H1 (cell line): ENCODE results near the gene ADCK2. TPM values are rescaled to one million over a fixed set of nuclear protein-coding genes. Genes with fewer than 3 reads are reported as not detected.

Experiments used
- CTCF ChIA-PET: fragments of 300-600 bp; sonication (Branson Sonifier 250); formaldehyde crosslinking; loops from one replicate; lab custom pipeline; 2021; ENCODE audit not compliant: partially characterized antibody; lab: Charles Lee
- POLR2A ChIA-PET: fragments of 300-600 bp; sonication (Branson Sonifier 250); formaldehyde crosslinking; loops from one replicate; lab custom pipeline; 2021; ENCODE audit warnings: inconsistent platforms; ENCODE audit not compliant: partially characterized antibody; lab: Charles Lee
- DNase-seq, 2 experiments: peaks; one replicate each; pipeline versions ENCODE4 v3.0.0 to v3.0.0-alpha.2; 2010 to 2022; ENCODE audit warnings: low spot score in 2 of 2, low read depth in 1 of 2, mixed read lengths in 1 of 2
- FAIRE-seq: peaks from 2 replicates; lab custom pipeline; 2011; peaks lifted over from hg19 to GRCh38; lab: Jason Lieb, UNC
- H2AFZ ChIP-seq: 2 replicates; pipeline ENCODE4 v1.8.1; 2012; ENCODE audit warnings: low read length, inconsistent platforms
- H2AK5ac ChIP-seq: 2 replicates; pipeline ENCODE4 v1.6.1; 2013; ENCODE audit warnings: low read depth, low read length
- H2BK120ac ChIP-seq: replicated peaks from 2 replicates; pipeline ENCODE3; 2013; ENCODE audit warnings: low read depth, low read length, inconsistent platforms
- H2BK12ac ChIP-seq: 2 replicates; pipeline ENCODE4 v1.6.1; 2013; ENCODE audit warnings: low read depth, low read length
- H2BK15ac ChIP-seq: 2 replicates; pipeline ENCODE4 v1.6.1; 2013; ENCODE audit warnings: low read length
- H2BK20ac ChIP-seq: 2 replicates; pipeline ENCODE4 v1.6.1; 2013; ENCODE audit warnings: low read length
- H2BK5ac ChIP-seq: 2 replicates; pipeline ENCODE4 v1.6.1; 2013; ENCODE audit warnings: low read depth, low read length
- H3K14ac ChIP-seq: 2 replicates; pipeline ENCODE4 v1.6.1; 2013; ENCODE audit warnings: inconsistent platforms; ENCODE audit not compliant: insufficient read length
- H3K18ac ChIP-seq: 2 replicates; pipeline ENCODE4 v1.6.1; 2013; ENCODE audit warnings: low read length; ENCODE audit errors: extremely low read depth
- H3K23ac ChIP-seq: 2 replicates; pipeline ENCODE4 v1.6.1; 2013; ENCODE audit warnings: inconsistent platforms; ENCODE audit not compliant: insufficient read length
- H3K23me2 ChIP-seq: 2 replicates; pipeline ENCODE4 v1.6.1; 2013; ENCODE audit warnings: low read depth, low read length
- H3K27ac ChIP-seq: 2 replicates; pipeline ENCODE4 v1.6.1; 2011; ENCODE audit warnings: low read depth, low read length, inconsistent platforms
- H3K27me3 ChIP-seq, 4 experiments: replicated peaks in 1 of 4; 1 replicate in 1 of 4; 2 replicates in 3 of 4; pipeline versions ENCODE4 v1.6.1 to v1.8.1; 2011 to 2013; ENCODE audit warnings: low read length in 3 of 4, mild to moderate bottlenecking in 3 of 4, inconsistent platforms in 2 of 4, mixed read lengths in 2 of 4, moderate library complexity in 1 of 4; ENCODE audit not compliant: control insufficient read depth in 3 of 4, insufficient read depth in 3 of 4; ENCODE audit errors: extremely low read depth in 1 of 4
- H3K36me3 ChIP-seq, 4 experiments: 2 replicates each; pipeline versions ENCODE4 v1.6.1 to v1.8.1; 2011 to 2013; ENCODE audit warnings: mild to moderate bottlenecking in 4 of 4, low read length in 3 of 4, moderate library complexity in 2 of 4, control low read depth in 1 of 4, inconsistent platforms in 1 of 4; ENCODE audit not compliant: insufficient read depth in 4 of 4, control insufficient read depth in 2 of 4
- H3K4ac ChIP-seq: replicated peaks from 2 replicates; pipeline ENCODE3; 2013; ENCODE audit warnings: low read length, low read depth, mixed read lengths, inconsistent platforms; ENCODE audit not compliant: insufficient read length
- H3K4me1 ChIP-seq, 4 experiments: replicated peaks in 1 of 4; 1 replicate in 1 of 4; 2 replicates in 3 of 4; pipeline versions ENCODE4 v1.6.1 to v1.8.1; 2011 to 2013; ENCODE audit warnings: low read length in 3 of 4, inconsistent platforms in 2 of 4, mixed read lengths in 1 of 4; ENCODE audit not compliant: insufficient read depth in 4 of 4, control insufficient read depth in 3 of 4
- H3K4me2 ChIP-seq, 2 experiments: 2 replicates each; pipeline versions ENCODE4 v1.6.1 to v1.8.1; 2011 to 2013; ENCODE audit warnings: low read depth in 2 of 2, low read length in 2 of 2, control low read depth in 1 of 2, inconsistent platforms in 1 of 2, mild to moderate bottlenecking in 1 of 2; ENCODE audit not compliant: insufficient read depth in 1 of 2
- H3K4me3 ChIP-seq, 4 experiments: fragments of 200-600, 300-600 bp in 1 of 4; sonication (generic), shearing (Covaris generic), sonication (Bioruptor Twin) in 1 of 4; 2 replicates each; pipeline versions ENCODE4 v1.5.1 to v1.8.1; 2011 to 2016; ENCODE audit warnings: low read length in 4 of 4, low read depth in 3 of 4, control low read depth in 2 of 4, inconsistent platforms in 2 of 4, mild to moderate bottlenecking in 2 of 4, mixed read lengths in 1 of 4, moderate library complexity in 1 of 4; ENCODE audit not compliant: insufficient read depth in 2 of 4; ENCODE audit errors: extremely low read depth in 1 of 4
- H3K56ac ChIP-seq: replicated peaks from 2 replicates; pipeline ENCODE3; 2013; ENCODE audit warnings: low read depth, mild to moderate bottlenecking, mixed read lengths, low read length, inconsistent platforms; ENCODE audit not compliant: insufficient read length
- H3K79me1 ChIP-seq: 2 replicates; pipeline ENCODE4 v1.6.1; 2013; ENCODE audit warnings: low read depth, low read length, control low read depth
- H3K79me2 ChIP-seq, 2 experiments: 2 replicates each; pipeline versions ENCODE4 v1.6.1 to v1.8.1; 2012 to 2013; ENCODE audit warnings: low read length in 2 of 2, mild to moderate bottlenecking in 2 of 2, inconsistent platforms in 1 of 2; ENCODE audit not compliant: insufficient read depth in 2 of 2, control insufficient read depth in 1 of 2
- H3K9ac ChIP-seq, 4 experiments: replicated peaks in 1 of 4; 1 replicate in 1 of 4; 2 replicates in 3 of 4; pipeline versions ENCODE4 v1.6.1 to v1.8.1; 2011 to 2013; ENCODE audit warnings: low read depth in 3 of 4, low read length in 3 of 4, control low read depth in 2 of 4, mild to moderate bottlenecking in 2 of 4, moderate library complexity in 2 of 4, inconsistent platforms in 1 of 4; ENCODE audit errors: extremely low read depth in 1 of 4
- H3K9me3 ChIP-seq, 2 experiments: 2 replicates each; pipeline versions ENCODE4 v1.6.1 to v1.8.1; 2012 to 2013; ENCODE audit warnings: mild to moderate bottlenecking in 2 of 2, moderate library complexity in 2 of 2, control low read depth in 1 of 2, inconsistent platforms in 1 of 2, low read depth in 1 of 2, low read length in 1 of 2, mixed read lengths in 1 of 2; ENCODE audit not compliant: insufficient read depth in 2 of 2
- H4K20me1 ChIP-seq, 2 experiments: replicated peaks in 1 of 2; 2 replicates each; pipeline versions ENCODE3 to v1.8.1; 2011 to 2013; ENCODE audit warnings: inconsistent platforms in 2 of 2, low read length in 2 of 2, mild to moderate bottlenecking in 1 of 2; ENCODE audit not compliant: insufficient read depth in 2 of 2, control insufficient read depth in 1 of 2
- H4K5ac ChIP-seq: 2 replicates; pipeline ENCODE4 v1.6.1; 2013; ENCODE audit warnings: low read length, low read depth, mixed read lengths, inconsistent platforms; ENCODE audit not compliant: insufficient read length
- H4K8ac ChIP-seq: 2 replicates; pipeline ENCODE4 v1.8.0; 2013; ENCODE audit warnings: mild to moderate bottlenecking, moderate library complexity, low read length, inconsistent platforms; ENCODE audit not compliant: insufficient read depth; ENCODE audit errors: extremely low read depth
- H4K91ac ChIP-seq: replicated peaks from 2 replicates; pipeline ENCODE3; 2013; ENCODE audit warnings: low read length, mixed read lengths, inconsistent platforms; ENCODE audit not compliant: insufficient read length
- ATF2 ChIP-seq: IDR thresholded peaks from 2 replicates; pipeline ENCODE4 v1.6.1; 2012; ENCODE audit warnings: low read length, inconsistent platforms
- BCL11A ChIP-seq, 2 experiments: IDR thresholded peaks; one replicate each; pipeline ENCODE4 v1.6.1; 2011; ENCODE audit warnings: low read depth in 2 of 2, low read length in 2 of 2, mild to moderate bottlenecking in 2 of 2
- CHD2 ChIP-seq: IDR thresholded peaks from 2 replicates; pipeline ENCODE4 v1.6.1; 2012; ENCODE audit warnings: low read length, improper control_type of control experiment
- CTCF ChIP-seq, 3 experiments: IDR thresholded peaks; 1 replicate in 2 of 3; 2 replicates in 1 of 3; pipeline versions ENCODE4 v1.5.1 to v1.6.1; 2011; ENCODE audit warnings: low read length in 3 of 3, mild to moderate bottlenecking in 3 of 3, inconsistent platforms in 2 of 3, low read depth in 1 of 3, moderate library complexity in 1 of 3; ENCODE audit not compliant: insufficient read depth in 1 of 3; ENCODE audit errors: control extremely low read depth in 1 of 3
- GTF2F1 ChIP-seq: IDR thresholded peaks from 2 replicates; pipeline ENCODE4 v1.6.1; 2012; ENCODE audit warnings: low read depth, low read length, improper control_type of control experiment, borderline replicate concordance
- KDM5A ChIP-seq: fragments of 200-600 bp; IDR thresholded peaks from 2 replicates; pipeline ENCODE4 v1.7.1; 2012; ENCODE audit warnings: mild to moderate bottlenecking, low read length, inconsistent platforms, mixed read lengths
- NRF1 ChIP-seq: IDR thresholded peaks from 2 replicates; pipeline ENCODE4 v1.6.1; 2011; ENCODE audit warnings: mild to moderate bottlenecking, low read depth, low read length, improper control_type of control experiment
- PHF8 ChIP-seq: fragments of 200-600 bp; sonication (generic); conservative IDR thresholded peaks from 2 replicates; pipeline ENCODE4 v1.7.1; 2012; ENCODE audit warnings: low read depth, mild to moderate bottlenecking, inconsistent platforms, low read length, moderate library complexity
- WGBS, 2 experiments: shearing (Covaris generic) in 1 of 2; methylation state at CpG; one replicate each; pipeline versions ENCODE4 v1.1.6 to v1.1.7; 2013 to 2015; ENCODE audit warnings: low lambda C conversion rate in 2 of 2, mixed read lengths in 2 of 2, inconsistent platforms in 1 of 2, low coverage in 1 of 2, missing lambda C conversion rate in 1 of 2; ENCODE audit not compliant: insufficient replicate concordance in 2 of 2, insufficient coverage in 1 of 2, insufficient read length in 1 of 2; ENCODE audit errors: extremely low coverage in 1 of 2, missing lambda C conversion rate in 1 of 2; 5-methylcytosine and 5-hydroxymethylcytosine counted together
- polyA plus RNA-seq, 7 experiments: library from polyadenylated mRNA; depleted of rRNA in 3 of 7; stranded (reverse) in 5 of 7; unstranded in 2 of 7; fragments of >200 nt in 5 of 7; fragments of 200-250 nt in 2 of 7; gene quantifications; 1 replicate in 5 of 7; 2 replicates in 1 of 7; 4 replicates in 1 of 7; pipeline versions ENCODE4 v1.2.1 to v1.2.3, GENCODE V29; 2011 to 2013; ENCODE audit warnings: missing spikeins in 2 of 7, mixed read lengths in 2 of 7
- total RNA-seq: library from RNA; stranded (reverse); fragmentation: NEBNext Ultra II Directional; extraction: Animal tissue kit (Norgen Biotek cat#: 25700); gene quantifications from 2 replicates; pipeline ENCODE4 v1.2.1, GENCODE V29; 2021

ADCK2 gene
- total and polyA plus RNA-seq, 2 of the 8 experiments (the other 6 are each of a cell fraction or from before 2014, with no cell fraction given) = 6.9 to 11.7 TPM

GRCh38 chr7:140638173-140638791 lies 34.5 kb upstream of the ADCK2 start:
- H2BK20ac ChIP-seq = no peak overlapping the region
- H3K27me3 ChIP-seq = peaks cover 0 to 28% (median 14%) of the 10 kb centered on the region in 4 experiments; a peak in 5 of 7 replicates
- POLR2A ChIA-PET = no interaction called here
- peaks cover 12 to 27% (median 19%) of the 10 kb centered on the region in 4 experiments for H3K4me1 ChIP-seq
- no peaks in the 10 kb centered on the region for H3K9me3 ChIP-seq
- peaks cover 2% of the 10 kb centered on the region; the same call in 1 of the 2 replicates for H3K79me1 ChIP-seq
- H3K18ac ChIP-seq = no peak overlapping the region
- H4K91ac ChIP-seq = no peak overlapping the region
- H2AK5ac ChIP-seq = no peak overlapping the region
- WGBS, 2 experiments = 62% methylated on average over 6 of the region's 6 CpGs; no CpG with 5 or more reads in 1 of the 2 experiments
- no peak overlapping the region for H2BK5ac ChIP-seq
- peak in 1 of 2 experiments; percentile 54 for DNase-seq
- no peak overlapping the region for H3K4ac ChIP-seq
- H3K27ac ChIP-seq = no peak overlapping the region
- H3K4me2 ChIP-seq = no peak overlapping the region
- H4K20me1 ChIP-seq = no peaks in the 10 kb centered on the region
- peaks cover 12% of the 10 kb centered on the region for H3K23me2 ChIP-seq
- CTCF ChIA-PET = interaction anchor here (0.6 to 19.9 kb wide), 9 partner anchors 11 to 167 kb away, joined by 3 to 322 read pairs (median 3); no protein-coding TSS in a partner anchor
- no peak overlapping the region for H4K5ac ChIP-seq
- no peak overlapping the region for H2BK12ac ChIP-seq
- H3K14ac ChIP-seq = no peak overlapping the region
- H3K4me3 ChIP-seq = no peak overlapping the region
- H3K36me3 ChIP-seq = no peaks in the 10 kb centered on the region
- 0 out of 4 replicates have a peak, but pooled peaks cover 0 to 2% of the 10 kb centered on the region in 2 experiments for H3K79me2 ChIP-seq
- no peak overlapping the region for H3K56ac ChIP-seq
- H2BK15ac ChIP-seq = no peak overlapping the region
- FAIRE-seq = no peak
- H2BK120ac ChIP-seq = no peak overlapping the region
- no peak overlapping the region for H4K8ac ChIP-seq
- no peak overlapping the region for H2AFZ ChIP-seq
- no peak overlapping the region for H3K23ac ChIP-seq
- H3K9ac ChIP-seq = no peak overlapping the region
- TF ChIP-seq CTCF (IDR thresholded peaks at IDR 0.05; ENCODE audit: control extremely low read depth in 1 of 3, insufficient read depth in 1 of 3, low read depth in 1 of 3, low read length in 3 of 3) = peak; percentile 28 to 66 (median 57); a peak in 3 of 4 replicates
- TF ChIP-seq PHF8 = no peak
- TF ChIP-seq GTF2F1 = no peak
- TF ChIP-seq BCL11A (IDR thresholded peaks at IDR 0.05; ENCODE audit: low read depth in 2 of 2, low read length in 2 of 2) = no peak
- no peak for TF ChIP-seq NRF1
- TF ChIP-seq KDM5A = no peak
- no peak for TF ChIP-seq CHD2
- TF ChIP-seq ATF2 = no peak
